ENCODE results near the gene JUP.

- TF ChIP-seq PKNOX1 (IDR thresholded peaks at IDR 0.05): no peak
- no peak for TF ChIP-seq L3MBTL2 (conservative IDR thresholded peaks at IDR 0.05)
- no peak for TF ChIP-seq ELF4 (IDR thresholded peaks at IDR 0.05)
- TF ChIP-seq TARDBP (IDR thresholded peaks at IDR 0.05): no peak
- TF ChIP-seq ARNT (IDR thresholded peaks at IDR 0.05): no peak
- no peak for TF ChIP-seq NFRKB (IDR thresholded peaks at IDR 0.05)
- no peak for TF ChIP-seq FOXA1 (IDR thresholded peaks at IDR 0.05)
- TF ChIP-seq SP1 (IDR thresholded peaks at IDR 0.05): no peak
- no peak for TF ChIP-seq FOXM1 (IDR thresholded peaks at IDR 0.05; ENCODE audit: borderline replicate concordance)
- TF ChIP-seq BHLHE40 (IDR thresholded peaks at IDR 0.05; ENCODE audit: borderline replicate concordance): no peak
- TF ChIP-seq SUZ12 (IDR thresholded peaks at IDR 0.05): no peak
- no peak for TF ChIP-seq ZNF384 (IDR thresholded peaks at IDR 0.05)
- TF ChIP-seq FOXK2 (IDR thresholded peaks at IDR 0.05): no peak
- TF ChIP-seq LEF1 (IDR thresholded peaks at IDR 0.05; ENCODE audit: borderline replicate concordance): no peak
Measured at GRCh38 chr17:41751288-41751687, 35.2 kb downstream of the JUP start.
